HUDEP-2 (cell line): ENCODE results near the gene LRP1.
A peak's percentile ranks its signal among the peaks of the same experiment; 100 is the strongest.

Experiments
- DNase-seq, 76 experiments: peaks; one replicate each; lab custom pipeline; 2025; ENCODE audit not compliant: unreplicated experiment in 76 of 76; lab: John Stamatoyannopoulos, UW

Gene LRP1

GRCh38 chr12:57131896-57132744 is 3.8 kb downstream of the LRP1 start:
- no peak for DNase-seq

- no peak for DNase-seq
These were observed 4.8 kb downstream of the LRP1 start for GRCh38 chr12:57133013-57133569.

DNA sequence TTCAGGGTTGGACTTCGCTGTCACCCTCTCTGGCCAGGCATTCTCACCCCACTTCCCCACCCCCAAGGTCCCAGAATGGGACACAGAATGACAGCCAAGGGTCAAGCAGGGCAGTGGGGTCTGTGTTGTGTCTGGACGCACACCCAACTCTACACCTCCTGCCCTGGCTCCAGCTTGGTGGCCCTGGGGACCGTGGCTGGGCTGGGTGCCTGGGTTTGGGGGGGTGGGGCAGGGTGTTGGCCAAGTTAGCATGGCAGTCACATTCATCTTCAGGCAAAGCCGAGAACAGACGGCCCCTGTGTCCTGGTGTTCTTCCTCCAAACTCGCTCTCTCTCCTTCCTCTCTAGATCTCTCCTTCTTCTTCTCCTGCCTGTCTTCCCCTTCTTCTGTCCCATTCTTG is 5.6 kb downstream of the LRP1 start:
- no peak for DNase-seq

- DNase-seq: no peak
These were observed 6.7 kb downstream of the LRP1 start for GRCh38 chr12:57134949-57135348.

DNA sequence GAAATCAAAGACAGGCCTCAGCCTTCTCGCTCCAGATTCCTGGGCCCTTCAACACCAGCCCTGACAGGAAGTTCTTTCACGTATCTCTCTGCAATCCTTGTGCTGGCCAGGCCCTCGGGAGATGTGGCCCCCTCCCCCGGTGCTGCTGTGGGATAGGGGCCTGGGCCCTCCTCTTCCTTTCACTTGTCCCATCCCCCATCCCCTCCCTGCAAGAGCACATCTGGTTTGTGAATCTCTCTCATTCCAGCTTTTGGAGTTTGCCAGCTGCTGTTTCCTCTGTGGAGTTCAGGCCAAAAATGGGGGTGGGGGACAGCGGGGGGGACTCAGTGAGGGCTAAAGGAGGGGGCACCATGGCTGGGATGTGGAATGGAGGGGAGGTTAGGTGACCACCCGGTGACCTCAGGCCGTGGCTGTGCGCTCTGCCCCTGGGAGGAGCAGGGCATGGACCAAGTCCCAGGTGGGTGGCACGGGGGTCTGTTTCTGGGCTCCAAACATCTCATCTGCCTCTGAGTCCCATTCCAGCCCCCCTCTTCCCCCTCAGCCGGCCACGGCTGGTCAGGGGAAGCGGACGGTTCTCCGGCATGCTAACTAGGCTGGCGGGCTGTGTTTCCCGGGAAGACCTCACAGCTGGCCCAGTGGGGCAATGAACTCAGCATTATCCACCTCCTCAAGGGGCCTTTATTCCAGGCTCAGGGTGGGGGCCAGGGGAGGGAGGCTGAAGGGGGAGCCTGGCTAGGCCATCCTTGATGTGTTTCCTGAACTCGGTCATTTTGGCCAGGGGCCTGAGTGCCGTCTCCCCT is 7.4 kb downstream of the LRP1 start:
- DNase-seq: no peak

GRCh38 chr12:57138526-57139272 is 10.4 kb downstream of the LRP1 start:
- DNase-seq: peak in 10 of 76 experiments; percentile 6 to 49 (median 16)

DNA sequence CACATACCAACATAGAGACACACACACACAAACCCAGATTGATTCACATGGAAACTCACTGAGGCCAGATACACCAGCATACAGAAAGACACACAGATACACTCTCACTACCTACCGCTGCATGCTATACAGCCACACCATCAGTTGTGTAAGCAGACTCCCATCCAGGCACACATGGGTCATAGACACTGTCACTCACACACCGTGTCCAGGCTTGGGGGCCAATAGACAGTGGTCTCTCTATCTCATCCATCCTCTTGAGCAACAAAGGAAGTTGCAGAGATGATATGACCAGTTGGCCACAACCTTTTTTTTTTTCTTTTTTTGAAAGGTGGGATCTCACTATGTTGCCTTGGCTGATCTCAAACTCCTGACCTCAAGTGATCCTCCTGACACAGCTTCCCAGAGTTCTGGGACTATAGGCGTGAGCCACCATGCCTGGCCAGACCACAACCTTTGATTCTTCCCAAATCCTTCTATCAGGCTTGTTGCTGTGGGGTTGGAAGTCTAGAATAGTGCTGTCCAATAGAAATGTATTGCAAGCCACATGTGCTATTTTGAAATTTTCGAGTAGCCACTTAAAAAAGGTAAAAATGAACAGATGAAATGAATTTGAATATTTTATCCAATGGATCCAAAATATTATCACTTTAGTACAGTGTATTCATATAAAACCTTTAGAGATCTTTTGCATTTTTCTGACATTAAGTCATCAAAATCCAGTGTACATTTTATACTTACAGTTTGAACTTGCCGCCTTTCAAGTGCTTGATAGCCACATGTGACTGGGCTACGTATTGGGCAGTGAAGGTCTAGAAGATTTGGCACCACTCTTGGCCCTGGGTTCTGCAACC is 11.7 kb downstream of the LRP1 start:
- no peak for DNase-seq

DNA sequence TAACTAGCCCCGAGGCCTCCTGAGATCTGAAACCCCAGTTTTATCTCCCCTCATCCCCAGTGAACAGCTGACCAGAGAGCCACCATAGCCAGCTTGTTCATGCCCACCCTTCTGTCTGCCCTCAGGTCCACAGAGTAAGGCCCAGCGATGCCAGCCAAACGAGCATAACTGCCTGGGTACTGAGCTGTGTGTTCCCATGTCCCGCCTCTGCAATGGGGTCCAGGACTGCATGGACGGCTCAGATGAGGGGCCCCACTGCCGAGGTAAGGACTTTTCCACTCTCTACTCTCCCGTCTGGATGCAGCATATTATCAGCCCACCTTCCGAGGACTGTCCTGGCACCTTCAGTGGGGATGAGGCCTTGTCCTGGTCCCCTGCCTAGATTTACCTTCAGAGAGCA is 13.0 kb downstream of the LRP1 start:
- no peak for DNase-seq

- no peak for DNase-seq
These were observed 13.8 kb downstream of the LRP1 start for GRCh38 chr12:57142121-57142520.

DNA sequence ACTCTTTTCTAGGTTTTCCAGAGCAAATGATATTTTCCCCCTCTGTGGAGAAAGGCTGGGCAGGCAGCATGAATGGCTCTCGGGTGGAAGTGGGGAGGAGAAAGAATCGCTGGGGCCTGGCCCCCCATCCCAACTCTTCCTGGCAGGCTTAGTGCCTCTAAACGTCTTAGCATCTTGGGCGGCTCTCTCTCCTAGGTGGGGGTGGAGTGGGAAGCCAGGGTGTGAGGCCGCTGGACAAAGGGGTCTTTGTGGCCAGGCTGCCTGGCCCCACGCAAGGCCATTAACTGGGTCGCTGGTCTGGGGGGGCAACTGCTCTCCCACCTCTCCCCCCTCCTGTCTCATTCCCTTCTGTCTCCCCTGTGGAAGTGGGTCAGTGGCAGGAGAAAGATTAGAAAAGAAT is 14.4 kb downstream of the LRP1 start:
- no peak for DNase-seq

DNA sequence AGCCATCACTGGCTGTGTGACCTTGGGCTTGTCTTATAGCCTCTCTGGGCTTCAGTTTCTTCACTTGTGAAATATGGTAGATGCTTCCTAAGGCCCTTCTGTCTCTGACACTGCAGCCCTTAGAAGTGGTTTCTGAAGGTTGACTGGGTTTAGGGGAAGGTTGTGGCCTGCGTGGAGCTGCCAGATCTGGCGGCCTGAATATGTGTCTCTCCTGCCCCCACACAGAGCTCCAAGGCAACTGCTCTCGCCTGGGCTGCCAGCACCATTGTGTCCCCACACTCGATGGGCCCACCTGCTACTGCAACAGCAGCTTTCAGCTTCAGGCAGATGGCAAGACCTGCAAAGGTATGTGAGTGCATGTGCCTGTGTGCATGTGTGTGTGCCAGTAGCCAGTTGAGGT is 15.2 kb downstream of the LRP1 start:
- DNase-seq: no peak

DNA sequence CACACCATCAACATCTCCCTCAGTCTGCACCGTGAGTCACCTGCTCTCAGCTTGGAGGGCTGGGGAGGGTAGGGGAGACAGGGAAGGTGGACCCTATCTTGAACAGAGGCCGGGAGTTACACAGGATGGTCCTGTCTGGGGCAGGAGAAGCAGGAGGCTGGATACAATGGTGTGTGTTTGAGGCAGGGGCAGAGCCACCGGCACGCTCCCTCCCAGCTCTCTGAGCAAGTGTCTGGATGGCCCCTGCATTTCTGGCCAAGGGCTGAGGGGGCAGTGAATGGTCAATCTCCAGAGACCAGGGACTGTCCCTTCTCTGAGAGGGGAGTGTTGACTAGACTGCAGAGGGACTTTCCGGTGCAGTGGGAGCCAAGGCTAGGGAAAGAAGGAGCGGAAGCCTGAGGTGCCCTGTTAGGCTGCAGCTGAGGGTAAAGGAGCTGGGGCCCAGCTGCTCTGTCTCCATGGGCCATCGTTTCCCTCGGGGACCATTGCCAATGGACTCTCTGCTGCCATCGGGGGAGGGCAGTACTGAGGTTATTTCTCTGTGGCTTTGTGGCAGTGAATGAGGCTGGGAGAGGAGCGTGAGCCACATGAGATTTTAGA is 17.3 kb downstream of the LRP1 start:
- no peak for DNase-seq

- no peak for DNase-seq
These were observed 17.8 kb downstream of the LRP1 start for GRCh38 chr12:57146092-57146491.

GRCh38 chr12:57146961-57147944 is 19.0 kb downstream of the LRP1 start, which contains the start of gene LRP1-AS:
Gene LRP1-AS (minus strand): TSS chr12:57147619.
- DNase-seq: no peak

- no peak for DNase-seq
These were observed 20.4 kb downstream of the LRP1 start for GRCh38 chr12:57148469-57149244.

GRCh38 chr12:57149245-57149900 is 21.1 kb downstream of the LRP1 start:
- no peak for DNase-seq

GRCh38 chr12:57150400-57151000 is 22.2 kb downstream of the LRP1 start:
- no peak for DNase-seq
